SH-SY5Y (cell line): ENCODE results near the gene PHACTR1.

ENCODE experiments used
- GATA2 ChIP-seq: IDR thresholded peaks from 2 replicates; pipeline ENCODE4 v1.6.1; 2011; ENCODE audit warnings: mild to moderate bottlenecking, low read depth, low read length
- GATA3 ChIP-seq: IDR thresholded peaks from 2 replicates; pipeline ENCODE4 v1.6.1; 2011; ENCODE audit warnings: low read depth, mild to moderate bottlenecking, low read length, moderate library complexity

- TF ChIP-seq GATA3 (no peak), GATA2 (no peak)
These were observed 333.2 kb downstream of the PHACTR1 start for GRCh38 chr6:13049666-13050254.
